Upper lobe of left lung (tissue), 4 donors: Measurements from ENCODE around the gene P4HA3.

Source experiments
- CTCF ChIP-seq, 6 experiments: fragments of 450-650 bp in 4 of 6; fragments of 200-600 bp in 2 of 6; sonication (generic) in 2 of 6; IDR thresholded peaks; one replicate each; pipeline ENCODE4 v1.5.1; 2016 to 2019; ENCODE audit warnings: antibody characterized with exemption in 6 of 6
- EP300 ChIP-seq, 4 donors: sonication (generic); formaldehyde crosslinking; IDR thresholded peaks; one replicate each; pipeline ENCODE4 v1.5.1; 2017; ENCODE audit warnings: antibody characterized with exemption in 4 of 4, control low read depth in 2 of 4
- POLR2A ChIP-seq, 4 donors: fragments of 450-650 bp; IDR thresholded peaks; one replicate each; pipeline ENCODE4 v1.5.1; 2016 to 2017; ENCODE audit warnings: antibody characterized with exemption in 4 of 4, mild to moderate bottlenecking in 2 of 4
- POLR2AphosphoS5 ChIP-seq, 2 donors: sonication (generic); formaldehyde crosslinking; IDR thresholded peaks; one replicate each; pipeline ENCODE4 v1.5.1; 2017; ENCODE audit warnings: antibody characterized with exemption in 2 of 2

GRCh38 chr11:74233683-74234082 lies 77.8 kb downstream of the P4HA3 start:
- TF ChIP-seq CTCF (IDR thresholded peaks at IDR 0.05) (no peak), POLR2A (IDR thresholded peaks at IDR 0.05) (no peak), EP300 (IDR thresholded peaks at IDR 0.05) (no peak), POLR2AphosphoS5 (IDR thresholded peaks at IDR 0.05) (no peak)
